Activated naive CD4-positive, alpha-beta T cell treated with anti-CD3 and anti-CD28 coated beads, Interleukin-2, amount 50 U/mL, for 24 hours (primary cell): ENCODE measurements around the gene GABBR2.

Source experiments
- H3K27ac Mint-ChIP-seq: one replicate; pipeline ENCODE4 v1.8.0; 2021; ENCODE audit warnings: mild to moderate bottlenecking, mixed read lengths
- H3K27me3 Mint-ChIP-seq: one replicate; pipeline ENCODE4 v1.8.0; 2021; ENCODE audit warnings: mixed read lengths
- H3K36me3 Mint-ChIP-seq: one replicate; pipeline ENCODE4 v1.8.0; 2021; ENCODE audit warnings: mixed read lengths
- H3K4me1 Mint-ChIP-seq: one replicate; pipeline ENCODE4 v1.8.0; 2021; ENCODE audit warnings: mixed read lengths
- H3K4me3 Mint-ChIP-seq: one replicate; pipeline ENCODE4 v1.8.0; 2021; ENCODE audit warnings: mild to moderate bottlenecking, mixed read lengths
- H3K9me3 Mint-ChIP-seq: one replicate; pipeline ENCODE4 v1.8.0; 2021; ENCODE audit warnings: mixed read lengths

The GABBR2 gene

GRCh38 chr9:98391867-98392266 lies 316.9 kb downstream of the GABBR2 start:
- Mint-ChIP-seq H3K36me3 (no peaks in the 10 kb centered on the region), H3K9me3 (no peaks in the 10 kb centered on the region), H3K27ac (peak overlapping the region; percentile 57), H3K27me3 (peaks cover 4% of the 10 kb centered on the region), H3K4me3 (no peak overlapping the region), H3K4me1 (peaks cover 14% of the 10 kb centered on the region)

DNA sequence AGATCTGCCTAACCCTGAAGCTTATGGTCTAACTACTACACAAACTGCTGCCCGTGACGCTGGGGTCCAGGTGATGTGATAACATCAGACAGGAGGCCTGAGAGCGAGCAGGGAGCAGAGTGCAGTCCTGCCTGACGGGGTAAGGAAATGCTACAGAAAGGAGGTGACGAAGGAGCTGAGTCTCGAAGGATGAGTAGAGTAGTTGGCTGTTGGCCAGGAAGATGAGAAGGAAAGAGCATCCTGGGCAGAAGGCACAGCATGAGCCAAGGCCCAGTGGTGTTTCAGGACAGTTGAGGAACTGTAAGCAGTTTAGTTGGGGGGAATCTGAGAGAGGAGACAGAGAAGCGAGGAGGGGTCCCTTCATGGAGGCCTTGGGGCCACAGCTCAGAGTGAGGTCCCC lies 317.3 kb downstream of the GABBR2 start:
- Mint-ChIP-seq H3K36me3 (no peaks in the 10 kb centered on the region), H3K27me3 (peaks cover 3% of the 10 kb centered on the region), H3K4me3 (peak overlapping the region; percentile 4), H3K9me3 (no peaks in the 10 kb centered on the region), H3K27ac (peak overlapping the region; percentile 14), H3K4me1 (peaks cover 14% of the 10 kb centered on the region)

GRCh38 chr9:98385751-98386150 lies 323.0 kb downstream of the GABBR2 start:
- Mint-ChIP-seq H3K4me1 (no peaks in the 10 kb centered on the region), H3K9me3 (no peaks in the 10 kb centered on the region), H3K4me3 (no peak overlapping the region), H3K27ac (no peak overlapping the region), H3K27me3 (no peaks in the 10 kb centered on the region), H3K36me3 (no peaks in the 10 kb centered on the region)

- H3K27me3 Mint-ChIP-seq = no peaks in the 10 kb centered on the region
- no peaks in the 10 kb centered on the region for H3K4me1 Mint-ChIP-seq
- no peaks in the 10 kb centered on the region for H3K9me3 Mint-ChIP-seq
- H3K4me3 Mint-ChIP-seq = no peak overlapping the region
- H3K36me3 Mint-ChIP-seq = no peaks in the 10 kb centered on the region
- no peak overlapping the region for H3K27ac Mint-ChIP-seq
Measured at GRCh38 chr9:98383758-98384157, 325.0 kb downstream of the GABBR2 start.

GRCh38 chr9:98381311-98382103 lies 327.2 kb downstream of the GABBR2 start:
- Mint-ChIP-seq H3K27ac (no peak overlapping the region), H3K36me3 (no peaks in the 10 kb centered on the region), H3K27me3 (no peaks in the 10 kb centered on the region), H3K9me3 (no peaks in the 10 kb centered on the region), H3K4me1 (no peaks in the 10 kb centered on the region), H3K4me3 (no peak overlapping the region)

DNA sequence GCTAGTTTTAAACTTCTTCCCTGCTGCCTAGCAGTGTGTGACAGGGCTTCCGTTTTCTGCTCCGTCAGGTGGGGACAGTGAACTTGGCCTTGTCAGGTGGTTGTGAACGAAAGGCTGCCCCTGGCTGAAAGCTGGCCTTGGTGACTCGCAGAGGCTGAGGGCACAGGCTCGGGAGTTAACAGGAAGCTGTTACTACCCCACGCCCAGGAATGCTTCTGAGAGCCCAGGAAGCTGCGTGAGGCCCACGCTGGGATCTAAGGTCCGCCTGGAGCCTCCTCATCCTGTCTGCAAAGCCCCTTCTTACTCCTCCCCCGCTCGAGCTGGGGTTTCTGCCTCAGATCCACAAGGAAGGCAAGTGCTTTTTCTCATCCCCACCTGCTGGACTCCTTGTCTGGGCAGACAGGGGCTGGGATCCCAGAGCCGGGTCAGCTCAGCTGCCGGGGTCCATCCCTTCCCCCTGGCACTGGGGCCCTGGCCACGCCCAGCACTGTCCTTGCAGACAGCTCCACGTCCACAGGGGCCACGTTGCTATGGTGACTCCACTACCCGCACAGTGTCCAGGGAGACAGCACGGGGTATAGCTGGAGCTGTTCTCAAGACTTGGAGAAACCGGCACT lies 328.6 kb downstream of the GABBR2 start:
- no peaks in the 10 kb centered on the region for H3K4me1 Mint-ChIP-seq
- H3K9me3 Mint-ChIP-seq = no peaks in the 10 kb centered on the region
- H3K4me3 Mint-ChIP-seq = no peak overlapping the region
- no peak overlapping the region for H3K27ac Mint-ChIP-seq
- H3K36me3 Mint-ChIP-seq = no peaks in the 10 kb centered on the region
- H3K27me3 Mint-ChIP-seq = no peaks in the 10 kb centered on the region

GRCh38 chr9:98379572-98379971 lies 329.2 kb downstream of the GABBR2 start:
- no peaks in the 10 kb centered on the region for H3K36me3 Mint-ChIP-seq
- no peaks in the 10 kb centered on the region for H3K27me3 Mint-ChIP-seq
- no peak overlapping the region for H3K27ac Mint-ChIP-seq
- no peaks in the 10 kb centered on the region for H3K9me3 Mint-ChIP-seq
- no peak overlapping the region for H3K4me3 Mint-ChIP-seq
- no peaks in the 10 kb centered on the region for H3K4me1 Mint-ChIP-seq

GRCh38 chr9:98378794-98379193 lies 329.9 kb downstream of the GABBR2 start:
- Mint-ChIP-seq H3K4me3 (no peak overlapping the region), H3K27me3 (no peaks in the 10 kb centered on the region), H3K36me3 (no peaks in the 10 kb centered on the region), H3K27ac (no peak overlapping the region), H3K9me3 (no peaks in the 10 kb centered on the region), H3K4me1 (no peaks in the 10 kb centered on the region)

DNA sequence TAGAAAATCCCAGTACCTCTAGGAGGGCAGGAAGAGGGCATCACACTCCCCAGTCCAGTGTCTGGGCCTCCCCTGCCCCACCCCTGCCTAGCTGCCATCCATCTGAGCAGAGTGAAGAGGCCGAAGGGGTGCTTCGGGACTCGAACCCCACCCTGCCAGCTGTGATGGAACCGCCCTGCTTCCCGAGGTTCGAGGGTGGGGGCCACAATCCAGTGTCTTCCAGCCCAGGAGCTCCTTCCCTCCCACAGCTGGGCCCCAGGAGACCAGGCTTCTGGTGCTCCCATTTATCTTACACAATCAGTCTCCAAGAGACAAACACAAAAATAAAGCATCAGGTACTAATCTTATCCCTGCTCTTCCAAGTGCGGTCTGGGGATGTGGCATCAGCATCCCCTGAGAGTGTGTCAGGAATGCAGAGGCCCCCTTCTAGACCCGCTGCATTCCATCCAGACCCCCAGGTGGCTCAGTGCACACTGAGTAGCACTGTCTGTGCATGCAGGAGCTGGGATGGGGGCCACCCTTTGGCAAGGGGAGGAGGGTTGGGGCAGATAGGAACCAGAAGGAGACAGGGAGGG lies 330.4 kb downstream of the GABBR2 start:
- no peaks in the 10 kb centered on the region for H3K9me3 Mint-ChIP-seq
- no peaks in the 10 kb centered on the region for H3K27me3 Mint-ChIP-seq
- no peaks in the 10 kb centered on the region for H3K36me3 Mint-ChIP-seq
- no peaks in the 10 kb centered on the region for H3K4me1 Mint-ChIP-seq
- no peak overlapping the region for H3K27ac Mint-ChIP-seq
- H3K4me3 Mint-ChIP-seq = no peak overlapping the region

DNA sequence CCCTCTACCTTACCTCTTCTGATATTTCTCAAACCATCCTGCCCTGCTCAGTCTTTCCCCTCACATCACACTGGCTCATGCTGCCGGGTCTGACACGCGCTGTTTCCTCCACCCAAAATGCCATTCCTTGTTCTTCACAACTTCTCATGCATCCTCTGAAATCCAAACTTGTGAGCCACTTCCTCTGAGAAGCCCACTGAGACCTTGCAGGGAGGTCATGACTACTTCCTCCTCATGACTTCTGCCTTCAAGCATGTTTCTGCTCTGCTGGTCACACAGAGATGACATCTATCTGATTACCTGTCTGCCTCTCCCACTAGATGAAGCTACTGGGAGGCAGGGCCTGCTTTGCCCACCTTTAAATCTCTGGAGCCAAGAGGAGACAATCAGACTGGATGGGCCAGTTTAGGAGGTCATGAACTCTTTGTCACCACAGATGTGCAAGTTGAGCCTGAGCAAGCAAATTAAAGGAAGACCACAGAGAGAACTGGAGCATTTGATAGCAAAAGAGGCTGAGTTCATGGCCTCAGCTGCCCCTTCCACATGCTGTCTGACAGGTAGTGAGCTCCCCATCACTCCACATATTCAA lies 333.5 kb downstream of the GABBR2 start:
- H3K27ac Mint-ChIP-seq = no peak overlapping the region
- no peaks in the 10 kb centered on the region for H3K9me3 Mint-ChIP-seq
- peaks cover 3% of the 10 kb centered on the region for H3K27me3 Mint-ChIP-seq
- no peak overlapping the region for H3K4me3 Mint-ChIP-seq
- H3K4me1 Mint-ChIP-seq = no peaks in the 10 kb centered on the region
- no peaks in the 10 kb centered on the region for H3K36me3 Mint-ChIP-seq

GRCh38 chr9:98374385-98375051 lies 334.2 kb downstream of the GABBR2 start:
- Mint-ChIP-seq H3K36me3 (no peaks in the 10 kb centered on the region), H3K9me3 (no peaks in the 10 kb centered on the region), H3K4me3 (no peak overlapping the region), H3K27ac (no peak overlapping the region), H3K4me1 (no peaks in the 10 kb centered on the region), H3K27me3 (peaks cover 3% of the 10 kb centered on the region)

DNA sequence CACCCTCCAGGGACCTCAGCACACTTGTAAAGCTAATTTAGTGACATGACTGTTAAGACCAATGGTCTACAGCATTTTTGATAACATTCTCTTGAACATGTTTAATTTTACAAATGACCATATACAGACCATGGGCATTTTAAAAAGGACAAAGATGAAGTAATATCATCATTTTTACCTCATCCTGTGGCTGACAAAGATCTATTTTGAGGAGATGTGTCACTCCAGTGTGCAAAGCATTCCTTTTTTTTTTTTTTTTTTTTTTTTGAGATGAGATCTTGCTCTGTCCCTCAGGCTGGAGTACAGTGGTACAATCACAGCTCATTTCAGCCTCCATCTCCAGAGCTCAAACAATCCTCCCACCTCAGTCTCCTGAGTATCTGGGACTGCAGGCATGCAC lies 335.1 kb downstream of the GABBR2 start:
- H3K4me1 Mint-ChIP-seq = no peaks in the 10 kb centered on the region
- no peak overlapping the region for H3K27ac Mint-ChIP-seq
- H3K4me3 Mint-ChIP-seq = no peak overlapping the region
- H3K27me3 Mint-ChIP-seq = peaks cover 3% of the 10 kb centered on the region
- no peaks in the 10 kb centered on the region for H3K36me3 Mint-ChIP-seq
- H3K9me3 Mint-ChIP-seq = no peaks in the 10 kb centered on the region

DNA sequence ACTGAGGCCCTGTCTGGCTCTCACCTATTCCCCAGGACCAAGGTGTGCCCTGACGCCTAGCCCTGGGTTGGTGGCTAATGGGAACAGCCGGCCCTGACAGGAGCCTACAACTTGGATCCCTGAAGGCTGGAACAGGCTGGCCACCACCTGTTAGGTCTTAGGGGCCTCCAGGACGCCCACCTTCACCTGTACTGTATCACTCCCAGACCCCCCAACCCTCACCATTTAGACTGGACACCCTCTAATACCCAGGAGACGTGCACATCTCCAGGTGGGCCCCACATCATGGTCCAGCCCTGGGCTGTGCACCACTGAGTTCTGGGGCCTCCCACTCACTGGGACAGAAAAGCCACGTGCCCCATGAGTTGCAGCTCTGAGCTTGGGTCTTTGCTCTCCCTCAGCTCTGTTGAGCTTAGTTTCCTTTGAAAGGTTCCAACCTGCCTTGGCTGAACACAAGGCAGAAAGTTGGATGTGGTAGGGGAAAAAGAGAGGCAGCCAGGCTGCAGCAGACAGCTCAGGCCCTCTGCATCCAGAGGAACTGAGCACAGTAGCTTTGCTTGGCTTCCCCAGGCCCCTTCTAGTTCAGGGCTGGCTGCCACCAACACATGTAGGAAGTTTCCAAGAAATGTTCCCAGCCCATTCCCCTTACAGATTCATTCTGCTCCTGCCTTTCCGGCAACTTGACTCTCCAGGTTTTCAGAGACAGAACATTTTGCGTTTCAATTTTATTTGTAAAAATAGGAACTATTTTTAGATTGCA lies 336.5 kb downstream of the GABBR2 start:
- no peaks in the 10 kb centered on the region for H3K4me1 Mint-ChIP-seq
- no peaks in the 10 kb centered on the region for H3K9me3 Mint-ChIP-seq
- H3K36me3 Mint-ChIP-seq = no peaks in the 10 kb centered on the region
- no peak overlapping the region for H3K4me3 Mint-ChIP-seq
- H3K27me3 Mint-ChIP-seq = peaks cover 6% of the 10 kb centered on the region
- H3K27ac Mint-ChIP-seq = no peak overlapping the region

GRCh38 chr9:98370976-98371315 lies 337.8 kb downstream of the GABBR2 start:
- Mint-ChIP-seq H3K4me3 (no peak overlapping the region), H3K27me3 (peaks cover 7% of the 10 kb centered on the region), H3K27ac (no peak overlapping the region), H3K36me3 (no peaks in the 10 kb centered on the region), H3K4me1 (no peaks in the 10 kb centered on the region), H3K9me3 (no peaks in the 10 kb centered on the region)

DNA sequence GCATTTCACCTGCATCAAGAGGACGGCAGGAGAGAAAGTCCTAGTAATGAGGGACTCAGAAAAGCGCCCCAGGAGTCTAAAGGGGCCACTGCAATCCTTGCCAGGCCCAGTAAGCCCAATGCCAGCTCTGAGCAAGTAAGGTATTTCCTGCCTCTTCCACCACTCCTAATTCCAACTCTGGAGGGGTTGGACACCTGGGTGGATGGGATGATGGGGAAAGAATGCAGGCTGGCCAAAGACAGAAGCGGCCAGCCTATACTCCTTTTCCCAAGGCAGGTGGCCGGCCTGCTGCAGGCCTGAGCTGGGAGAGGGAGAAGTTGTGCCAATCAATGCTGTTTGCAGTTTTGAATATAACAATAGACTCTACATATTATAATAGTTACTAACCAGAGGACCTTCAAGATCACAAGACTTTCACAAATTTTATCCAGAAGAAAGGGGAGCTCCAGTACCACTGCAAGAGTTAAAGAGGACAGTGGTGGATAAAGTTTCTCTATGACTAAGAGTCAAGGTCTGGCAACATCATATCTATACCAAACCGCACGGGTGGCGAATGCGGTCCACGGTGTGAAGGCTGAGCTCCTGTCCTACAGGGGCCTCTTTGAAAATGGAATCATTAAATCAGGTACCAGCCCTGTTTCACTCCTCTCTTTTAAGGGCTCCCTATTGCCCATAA lies 338.3 kb downstream of the GABBR2 start:
- H3K27me3 Mint-ChIP-seq = peaks cover 7% of the 10 kb centered on the region
- peaks cover 1% of the 10 kb centered on the region for H3K36me3 Mint-ChIP-seq
- no peak overlapping the region for H3K4me3 Mint-ChIP-seq
- H3K9me3 Mint-ChIP-seq = peaks cover under 1% of the 10 kb centered on the region
- H3K27ac Mint-ChIP-seq = no peak overlapping the region
- no peaks in the 10 kb centered on the region for H3K4me1 Mint-ChIP-seq
